Dermis microvascular lymphatic vessel endothelial cell (primary cell): ENCODE results near the gene TIPARP. TPM values are rescaled to one million over a fixed set of nuclear protein-coding genes. Genes with fewer than 3 reads are reported as not detected.

Experiments used
- DNase-seq, 2 donors: peaks; one replicate each; pipeline versions ENCODE4 v3.0.0 to v3.0.0-alpha.2; 2010; ENCODE audit warnings: low read depth in 2 of 2
- total RNA-seq: library from RNA; depleted of rRNA; stranded (reverse); fragments of >200 nt; gene quantifications from 2 replicates; pipeline ENCODE4 v1.2.1, GENCODE V29; 2014

TIPARP gene
- total RNA-seq: 13.7 and 23.0 TPM in 2 replicates

- DNase-seq: peak; percentile 94 to 98
These were observed at the start of gene TIPARP for GRCh38 chr3:156674046-156674910. TIPARP (plus strand) TSS chr3:156674590; CDS start chr3:156677698, 3,108 bp downstream.

- DNase-seq: no peak
These were observed 48.3 kb upstream of the TIPARP start for GRCh38 chr3:156626104-156626503.

- DNase-seq: no peak
These were observed 46.3 kb upstream of the TIPARP start for GRCh38 chr3:156627946-156628569.

GRCh38 chr3:156628836-156629618 is 45.4 kb upstream of the TIPARP start:
- DNase-seq: no peak

GRCh38 chr3:156630081-156630772 is 44.2 kb upstream of the TIPARP start:
- DNase-seq: no peak

- no peak for DNase-seq
These were observed 43.7 kb upstream of the TIPARP start for GRCh38 chr3:156630773-156631093.

GRCh38 chr3:156631323-156631722 is 43.1 kb upstream of the TIPARP start:
- DNase-seq: no peak

- no peak for DNase-seq
These were observed 41.8 kb upstream of the TIPARP start for GRCh38 chr3:156632601-156633000.

GRCh38 chr3:156633335-156633734 is 41.1 kb upstream of the TIPARP start:
- no peak for DNase-seq

GRCh38 chr3:156635034-156635433 is 39.4 kb upstream of the TIPARP start:
- DNase-seq: no peak

GRCh38 chr3:156635973-156636372 is 38.4 kb upstream of the TIPARP start:
- DNase-seq: no peak

- DNase-seq: no peak
These were observed 36.8 kb upstream of the TIPARP start for GRCh38 chr3:156637480-156638022.

GRCh38 chr3:156638271-156638670 is 36.1 kb upstream of the TIPARP start:
- DNase-seq: no peak

- DNase-seq: no peak
These were observed 34.9 kb upstream of the TIPARP start for GRCh38 chr3:156639414-156640023.

- DNase-seq: no peak
These were observed 32.8 kb upstream of the TIPARP start for GRCh38 chr3:156641618-156641975.

- DNase-seq: no peak
These were observed 31.4 kb upstream of the TIPARP start for GRCh38 chr3:156642750-156643728.

- no peak for DNase-seq
These were observed 30.5 kb upstream of the TIPARP start for GRCh38 chr3:156643729-156644389.

GRCh38 chr3:156644958-156645357 is 29.4 kb upstream of the TIPARP start:
- DNase-seq: no peak

GRCh38 chr3:156646958-156647357 is 27.4 kb upstream of the TIPARP start:
- DNase-seq: no peak
